Adipocyte (in vitro differentiated cells): ENCODE data around the gene CLIC5.

ENCODE experiments used
- DNase-seq: peaks from one replicate; pipeline ENCODE4 v3.0.0-alpha.2; 2015; ENCODE audit warnings: low read depth
- H3K27me3 ChIP-seq: replicated peaks from 2 replicates; pipeline ENCODE4 v1.7.0; 2013; ENCODE audit warnings: mild to moderate bottlenecking, low read length, moderate library complexity; ENCODE audit not compliant: control insufficient read depth, insufficient read depth
- H3K36me3 ChIP-seq: 2 replicates; pipeline ENCODE4 v1.7.0; 2013; ENCODE audit warnings: low read length, mild to moderate bottlenecking, moderate library complexity; ENCODE audit not compliant: control insufficient read depth, insufficient read depth, severe bottlenecking
- H3K4me1 ChIP-seq: 2 replicates; pipeline ENCODE4 v1.7.0; 2013; ENCODE audit warnings: mild to moderate bottlenecking, low read length, moderate library complexity; ENCODE audit not compliant: control insufficient read depth, insufficient read depth
- H3K4me3 ChIP-seq: 2 replicates; pipeline ENCODE4 v1.7.0; 2013; ENCODE audit warnings: mild to moderate bottlenecking, low read length, moderate library complexity
- H3K9ac ChIP-seq: 2 replicates; pipeline ENCODE4 v1.7.0; 2013; ENCODE audit warnings: mild to moderate bottlenecking, low read length, moderate library complexity
- H3K9me3 ChIP-seq: 2 replicates; pipeline ENCODE4 v1.7.0; 2013; ENCODE audit warnings: mild to moderate bottlenecking, low read length, moderate library complexity; ENCODE audit not compliant: control insufficient read depth

CLIC5 gene

DNA sequence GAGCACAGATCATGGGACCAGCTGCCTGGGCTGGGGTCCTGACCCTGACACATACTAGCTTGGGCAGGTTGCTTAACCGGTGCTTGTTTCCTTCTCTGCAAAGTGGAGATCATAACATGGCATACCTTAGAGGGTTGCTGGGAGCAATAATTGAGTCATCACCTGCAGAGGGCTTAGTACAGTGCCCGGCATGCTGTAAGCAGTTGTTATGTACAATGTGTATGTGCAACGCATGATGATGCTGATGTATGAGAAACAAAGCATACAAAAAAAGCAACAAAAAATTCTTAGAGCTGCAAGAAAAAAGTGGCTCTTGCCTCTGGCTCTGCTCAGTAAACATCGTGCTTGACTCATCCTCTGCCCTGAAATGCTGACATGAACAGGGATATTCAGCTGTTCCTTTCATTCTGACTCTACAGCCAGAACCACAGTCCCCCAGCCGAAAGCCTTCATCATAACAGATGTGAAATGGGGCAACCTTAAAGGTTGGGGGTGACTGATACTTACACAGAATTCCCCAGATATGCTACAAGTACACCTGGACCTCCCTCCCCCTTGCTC is 91.7 kb downstream of the CLIC5 start:
- H3K9ac ChIP-seq: no peak overlapping the region
- no peak overlapping the region for H3K4me3 ChIP-seq
- DNase-seq: peak; percentile 57
- peaks cover 18% of the 10 kb centered on the region for H3K4me1 ChIP-seq
- H3K27me3 ChIP-seq: no peaks in the 10 kb centered on the region
- no peaks in the 10 kb centered on the region for H3K9me3 ChIP-seq
- H3K36me3 ChIP-seq: no peaks in the 10 kb centered on the region

- peaks cover 18% of the 10 kb centered on the region for H3K4me1 ChIP-seq
- H3K4me3 ChIP-seq: no peak overlapping the region
- no peaks in the 10 kb centered on the region for H3K27me3 ChIP-seq
- H3K9ac ChIP-seq: peak overlapping the region; percentile 25
- H3K9me3 ChIP-seq: no peaks in the 10 kb centered on the region
- DNase-seq: peak; percentile 93
- H3K36me3 ChIP-seq: no peaks in the 10 kb centered on the region
Observed at GRCh38 chr6:45922728-45923351, 92.8 kb downstream of the CLIC5 start.

GRCh38 chr6:45921691-45922281 is 93.9 kb downstream of the CLIC5 start:
- no peak for DNase-seq
- Histone ChIP-seq H3K9me3 (no peaks in the 10 kb centered on the region), H3K36me3 (no peaks in the 10 kb centered on the region), H3K4me3 (no peak overlapping the region), H3K9ac (no peak overlapping the region), H3K4me1 (peaks cover 19% of the 10 kb centered on the region), H3K27me3 (no peaks in the 10 kb centered on the region)

- no peaks in the 10 kb centered on the region for H3K9me3 ChIP-seq
- H3K4me1 ChIP-seq: peaks cover 27% of the 10 kb centered on the region
- no peaks in the 10 kb centered on the region for H3K36me3 ChIP-seq
- no peak overlapping the region for H3K4me3 ChIP-seq
- no peak overlapping the region for H3K9ac ChIP-seq
- H3K27me3 ChIP-seq: no peaks in the 10 kb centered on the region
- no peak for DNase-seq
Observed at GRCh38 chr6:45920819-45921511, 94.7 kb downstream of the CLIC5 start.

DNA sequence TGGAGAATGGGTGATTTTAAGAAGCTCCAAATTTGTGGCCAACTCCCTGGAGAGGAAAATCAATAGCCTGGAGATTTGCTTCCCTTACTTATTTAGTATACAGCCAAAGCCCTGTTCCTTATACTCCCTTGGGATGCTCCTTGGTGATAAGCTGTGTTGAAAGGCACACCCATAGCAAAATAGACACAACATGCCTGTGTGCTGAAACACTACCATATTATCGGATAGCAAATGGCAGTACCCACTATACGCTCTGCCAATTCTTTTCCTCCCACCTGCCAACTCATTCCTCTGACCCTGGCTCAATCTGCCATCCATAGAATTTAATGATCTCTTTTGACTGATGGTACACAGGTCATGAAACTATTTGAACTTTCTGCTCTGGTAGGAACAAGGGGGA is 98.2 kb downstream of the CLIC5 start:
- no peaks in the 10 kb centered on the region for H3K36me3 ChIP-seq
- no peak overlapping the region for H3K9ac ChIP-seq
- peaks cover 25% of the 10 kb centered on the region for H3K4me1 ChIP-seq
- H3K27me3 ChIP-seq: no peaks in the 10 kb centered on the region
- H3K4me3 ChIP-seq: no peak overlapping the region
- DNase-seq: no peak
- H3K9me3 ChIP-seq: no peaks in the 10 kb centered on the region

DNA sequence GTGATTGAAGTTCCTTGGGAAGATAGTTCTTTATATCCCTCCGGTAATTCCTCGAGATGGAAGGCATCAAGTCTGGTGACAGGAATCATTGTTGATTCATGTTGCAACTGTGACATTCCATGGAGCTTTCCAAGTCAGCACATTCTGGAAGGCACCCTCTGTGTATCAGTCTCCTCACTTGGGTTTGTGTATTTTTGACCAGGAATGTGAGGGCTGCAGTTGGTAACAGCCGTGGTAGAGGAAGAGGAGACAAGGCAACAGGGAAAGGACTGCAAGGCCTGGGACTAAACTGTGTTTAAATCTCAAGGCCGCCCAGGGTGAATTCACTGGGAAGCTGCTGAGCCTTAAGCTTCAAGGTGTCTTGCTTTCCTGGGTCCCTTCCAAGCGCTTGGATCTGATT is 99.0 kb downstream of the CLIC5 start:
- Histone ChIP-seq H3K27me3 (no peaks in the 10 kb centered on the region), H3K4me1 (peaks cover 20% of the 10 kb centered on the region), H3K4me3 (no peak overlapping the region), H3K9ac (no peak overlapping the region), H3K9me3 (no peaks in the 10 kb centered on the region), H3K36me3 (no peaks in the 10 kb centered on the region)
- DNase-seq: no peak

DNA sequence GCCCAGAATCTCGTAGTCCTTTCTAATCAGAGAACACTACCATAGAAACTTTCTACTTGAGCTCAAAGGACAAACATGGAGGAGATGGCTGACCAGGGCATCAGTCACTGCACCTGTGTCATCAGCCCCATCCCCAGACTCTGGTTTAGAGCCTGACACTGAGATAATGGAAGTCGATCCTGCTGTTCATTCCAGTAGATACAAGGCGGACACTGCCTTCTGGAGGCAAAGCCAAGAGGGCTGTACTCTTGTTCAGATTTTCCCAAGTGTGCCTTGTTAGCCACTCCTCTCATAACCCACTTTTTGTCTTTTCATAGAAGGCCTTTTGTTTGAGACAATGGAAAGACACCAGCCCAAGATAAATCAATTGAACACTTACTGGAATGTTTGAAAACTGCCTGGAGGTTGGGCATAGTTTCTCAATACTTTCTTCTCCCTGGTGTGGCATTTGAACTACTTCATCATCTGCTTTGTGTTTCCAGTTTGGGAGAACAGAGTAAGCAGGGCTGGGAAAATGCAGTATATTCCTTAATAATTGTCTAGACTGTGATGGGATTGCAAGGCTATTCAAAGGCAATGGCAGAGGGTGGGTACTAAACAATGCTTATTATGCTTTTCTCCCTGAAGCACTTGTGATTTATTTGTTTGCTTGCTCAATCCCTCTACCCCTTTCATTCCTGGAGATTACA is 99.7 kb downstream of the CLIC5 start:
- Histone ChIP-seq H3K4me1 (peaks cover 20% of the 10 kb centered on the region), H3K27me3 (no peaks in the 10 kb centered on the region), H3K9me3 (no peaks in the 10 kb centered on the region), H3K4me3 (no peak overlapping the region), H3K36me3 (no peaks in the 10 kb centered on the region), H3K9ac (no peak overlapping the region)
- DNase-seq: no peak

GRCh38 chr6:45911691-45912090 is 104.0 kb downstream of the CLIC5 start:
- H3K27me3 ChIP-seq: no peaks in the 10 kb centered on the region
- DNase-seq: no peak
- no peaks in the 10 kb centered on the region for H3K9me3 ChIP-seq
- no peak overlapping the region for H3K4me3 ChIP-seq
- H3K36me3 ChIP-seq: no peaks in the 10 kb centered on the region
- no peak overlapping the region for H3K9ac ChIP-seq
- H3K4me1 ChIP-seq: peaks cover 18% of the 10 kb centered on the region

DNA sequence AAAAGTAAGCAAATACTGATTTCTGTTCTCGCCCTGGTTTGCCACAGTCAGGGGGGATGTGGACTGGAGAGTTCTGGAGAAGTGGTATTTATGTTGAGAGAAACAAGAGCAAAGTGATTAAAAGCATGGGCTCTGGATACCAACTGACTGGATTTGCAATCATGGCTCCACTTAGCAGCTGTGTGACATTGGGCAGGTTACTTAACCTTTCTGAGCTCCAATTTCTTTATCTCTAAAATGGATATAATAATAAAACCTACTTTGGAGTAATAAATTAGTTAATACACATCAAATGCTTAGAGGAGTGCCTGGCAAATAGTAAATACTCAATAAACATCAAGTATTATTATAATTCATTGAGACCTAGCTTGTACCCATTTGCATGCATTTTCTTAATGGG is 111.7 kb downstream of the CLIC5 start:
- H3K27me3 ChIP-seq: no peaks in the 10 kb centered on the region
- no peaks in the 10 kb centered on the region for H3K9me3 ChIP-seq
- DNase-seq: no peak
- peaks cover 26% of the 10 kb centered on the region for H3K4me1 ChIP-seq
- no peaks in the 10 kb centered on the region for H3K36me3 ChIP-seq
- H3K4me3 ChIP-seq: no peak overlapping the region
- no peak overlapping the region for H3K9ac ChIP-seq

- no peaks in the 10 kb centered on the region for H3K27me3 ChIP-seq
- no peak for DNase-seq
- H3K9me3 ChIP-seq: no peaks in the 10 kb centered on the region
- no peak overlapping the region for H3K9ac ChIP-seq
- H3K4me3 ChIP-seq: no peak overlapping the region
- peaks cover 26% of the 10 kb centered on the region for H3K4me1 ChIP-seq
- no peaks in the 10 kb centered on the region for H3K36me3 ChIP-seq
Observed at GRCh38 chr6:45902984-45903383, 112.7 kb downstream of the CLIC5 start.
